ENCODE measurements around the gene MOK.

MOK gene

DNA sequence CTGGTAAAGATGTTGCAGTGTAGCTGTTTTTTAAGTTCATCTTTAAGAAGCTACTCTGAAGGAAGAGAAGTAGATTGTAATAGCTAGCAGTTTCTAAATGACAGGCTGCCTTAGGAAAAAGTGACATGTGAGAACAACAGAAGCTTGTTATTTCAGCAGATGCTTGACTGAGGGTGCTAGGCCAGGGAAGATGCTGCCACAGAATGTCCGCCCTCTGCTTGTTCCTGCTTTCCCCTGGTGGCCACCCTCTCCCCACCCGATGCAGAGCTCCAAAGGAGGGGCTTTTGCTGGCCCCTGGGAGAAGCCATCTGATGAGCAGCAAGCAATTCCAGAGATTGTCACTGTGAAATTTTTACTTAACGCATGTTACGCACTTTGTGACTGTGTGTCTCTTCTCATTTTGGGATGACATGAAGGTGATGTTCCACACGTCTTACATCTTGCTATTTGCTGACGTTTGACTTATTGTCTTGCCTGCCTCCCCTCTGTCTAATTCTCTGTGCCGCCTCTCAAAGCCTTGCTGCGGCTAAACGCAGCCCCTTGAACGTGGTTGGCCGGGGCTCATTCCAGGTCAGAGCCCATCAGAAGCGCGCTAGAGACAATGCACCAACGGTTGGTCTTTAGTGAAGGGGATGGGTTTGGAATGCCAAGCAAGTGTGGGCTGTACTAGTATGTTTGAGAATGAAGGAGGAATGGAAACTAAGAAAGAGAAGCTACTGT lies 120.5 kb downstream of the MOK start:
- no peak for DNase-seq (ENCODE audit: low read depth, low spot score)
- H3K4me3 ChIP-seq (ENCODE audit: low read depth, low read length): no peak overlapping the region
- in situ Hi-C loops (cut with HindIII; ENCODE audit: low sequenced_read_pairs): no loop called here
- TF ChIP-seq, protein P1, sequence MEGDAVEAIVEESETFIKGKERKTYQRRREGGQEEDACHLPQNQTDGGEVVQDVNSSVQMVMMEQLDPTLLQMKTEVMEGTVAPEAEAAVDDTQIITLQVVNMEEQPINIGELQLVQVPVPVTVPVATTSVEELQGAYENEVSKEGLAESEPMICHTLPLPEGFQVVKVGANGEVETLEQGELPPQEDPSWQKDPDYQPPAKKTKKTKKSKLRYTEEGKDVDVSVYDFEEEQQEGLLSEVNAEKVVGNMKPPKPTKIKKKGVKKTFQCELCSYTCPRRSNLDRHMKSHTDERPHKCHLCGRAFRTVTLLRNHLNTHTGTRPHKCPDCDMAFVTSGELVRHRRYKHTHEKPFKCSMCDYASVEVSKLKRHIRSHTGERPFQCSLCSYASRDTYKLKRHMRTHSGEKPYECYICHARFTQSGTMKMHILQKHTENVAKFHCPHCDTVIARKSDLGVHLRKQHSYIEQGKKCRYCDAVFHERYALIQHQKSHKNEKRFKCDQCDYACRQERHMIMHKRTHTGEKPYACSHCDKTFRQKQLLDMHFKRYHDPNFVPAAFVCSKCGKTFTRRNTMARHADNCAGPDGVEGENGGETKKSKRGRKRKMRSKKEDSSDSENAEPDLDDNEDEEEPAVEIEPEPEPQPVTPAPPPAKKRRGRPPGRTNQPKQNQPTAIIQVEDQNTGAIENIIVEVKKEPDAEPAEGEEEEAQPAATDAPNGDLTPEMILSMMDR (IDR thresholded peaks at IDR 0.05; ENCODE audit: low read depth, low read length): no peak

DNA sequence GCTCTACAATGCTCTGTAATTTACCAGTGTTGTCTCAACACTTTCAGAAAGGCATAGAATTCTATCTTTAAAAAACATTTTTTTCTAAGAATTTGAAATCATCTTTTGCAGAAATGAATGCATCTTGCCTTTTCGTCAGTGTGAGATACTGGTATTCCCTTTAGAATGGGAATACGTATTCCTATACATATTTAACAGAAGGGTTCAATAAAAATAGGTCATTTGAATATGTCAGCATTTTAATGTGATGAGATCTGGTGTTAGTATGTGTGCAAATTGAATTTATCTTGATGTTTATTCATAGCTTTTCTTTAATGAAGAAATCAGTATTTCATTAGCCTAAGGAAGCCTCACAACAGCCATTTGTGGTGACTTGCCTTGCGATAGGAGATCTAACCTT lies 121.1 kb downstream of the MOK start:
- H3K4me3 ChIP-seq (ENCODE audit: low read depth, low read length): no peak overlapping the region
- TF ChIP-seq, protein P1 (IDR thresholded peaks at IDR 0.05; ENCODE audit: low read depth, low read length): no peak
- in situ Hi-C loops (cut with HindIII; ENCODE audit: low sequenced_read_pairs): no loop called here
- no peak for DNase-seq (ENCODE audit: low read depth, low spot score)

DNA sequence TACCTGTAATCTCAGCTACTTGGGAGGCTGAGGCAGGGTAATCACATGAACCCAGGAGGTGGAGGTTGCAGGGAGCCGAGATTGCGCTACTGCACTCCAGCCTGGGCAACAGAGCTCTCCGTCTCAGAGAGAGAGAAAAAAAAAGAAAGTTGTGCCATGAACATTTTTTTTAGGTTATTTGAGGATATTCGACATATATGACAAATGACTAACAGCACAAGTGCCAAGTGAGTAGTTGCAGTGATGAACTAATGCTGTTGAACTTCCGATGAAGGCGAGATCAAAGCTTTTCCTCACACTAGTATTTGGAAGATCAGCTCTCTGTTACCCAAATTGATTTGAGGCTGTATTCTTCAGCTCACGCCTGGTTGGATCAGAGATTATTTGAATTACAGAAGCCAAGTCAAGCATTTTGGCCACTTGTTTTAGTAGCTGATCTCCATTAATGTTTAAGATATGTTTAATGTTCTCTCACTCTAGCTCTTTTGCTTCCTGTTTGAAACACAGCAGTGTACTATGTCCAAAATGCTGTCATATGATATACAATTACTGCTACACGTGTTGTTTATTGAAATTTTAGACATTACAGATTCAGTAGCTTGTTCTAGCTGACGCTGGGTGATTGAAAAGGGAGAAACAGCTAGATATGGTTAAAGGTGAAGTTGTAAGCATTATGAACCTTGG lies 121.9 kb downstream of the MOK start:
- TF ChIP-seq, protein P1 (IDR thresholded peaks at IDR 0.05; ENCODE audit: low read depth, low read length): no peak
- peak; percentile 20 for DNase-seq (ENCODE audit: low read depth, low spot score)
- H3K4me3 ChIP-seq (ENCODE audit: low read depth, low read length): no peak overlapping the region
- in situ Hi-C loops (cut with HindIII; ENCODE audit: low sequenced_read_pairs): no loop called here

DNA sequence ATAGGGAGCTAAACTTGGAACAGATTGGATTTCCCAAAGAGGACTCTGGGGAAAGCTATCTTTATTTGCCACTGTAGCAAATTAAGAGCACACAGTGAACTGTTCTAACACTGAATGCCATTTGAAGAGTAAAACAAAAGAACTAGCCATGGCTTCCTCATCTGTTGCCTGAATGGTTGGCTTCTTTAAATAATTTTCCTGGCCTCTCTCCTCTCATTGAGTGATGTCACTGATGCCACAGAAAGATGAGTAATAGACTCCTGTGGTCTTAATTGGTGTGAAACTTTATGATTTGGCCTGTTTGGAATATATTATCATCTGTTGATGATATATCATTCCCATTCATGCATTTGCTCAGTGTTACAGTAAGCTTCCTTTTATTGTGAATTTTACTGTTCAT lies 122.8 kb downstream of the MOK start:
- no peak overlapping the region for H3K4me3 ChIP-seq (ENCODE audit: low read depth, low read length)
- DNase-seq (ENCODE audit: low read depth, low spot score): peak; percentile 57
- TF ChIP-seq, protein P1 (IDR thresholded peaks at IDR 0.05; ENCODE audit: low read depth, low read length): no peak
- in situ Hi-C loops (cut with HindIII; ENCODE audit: low sequenced_read_pairs): no loop called here

DNA sequence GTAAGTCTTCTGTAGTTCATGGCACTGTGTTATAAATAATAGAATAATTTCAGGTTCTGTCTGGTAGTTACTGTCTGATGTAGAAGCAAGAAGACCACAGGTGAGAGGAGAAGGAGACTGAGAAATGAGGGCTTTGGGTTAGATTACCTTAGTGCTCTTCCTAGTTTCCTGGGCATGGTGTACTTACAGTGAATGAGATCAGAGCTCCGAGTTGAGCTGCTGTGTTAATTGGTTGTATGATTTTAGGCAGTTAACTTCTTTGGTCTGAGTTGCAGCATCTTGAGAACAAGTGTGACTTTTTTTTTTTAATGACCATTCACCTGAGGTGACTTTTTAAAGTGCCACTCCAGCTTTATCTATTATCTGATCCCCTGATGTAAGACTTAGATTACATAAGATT lies 123.8 kb downstream of the MOK start:
- DNase-seq (ENCODE audit: low read depth, low spot score): no peak
- TF ChIP-seq, protein P1 (IDR thresholded peaks at IDR 0.05; ENCODE audit: low read depth, low read length): no peak
- no peak overlapping the region for H3K4me3 ChIP-seq (ENCODE audit: low read depth, low read length)
- in situ Hi-C loops (cut with HindIII; ENCODE audit: low sequenced_read_pairs): no loop called here

DNA sequence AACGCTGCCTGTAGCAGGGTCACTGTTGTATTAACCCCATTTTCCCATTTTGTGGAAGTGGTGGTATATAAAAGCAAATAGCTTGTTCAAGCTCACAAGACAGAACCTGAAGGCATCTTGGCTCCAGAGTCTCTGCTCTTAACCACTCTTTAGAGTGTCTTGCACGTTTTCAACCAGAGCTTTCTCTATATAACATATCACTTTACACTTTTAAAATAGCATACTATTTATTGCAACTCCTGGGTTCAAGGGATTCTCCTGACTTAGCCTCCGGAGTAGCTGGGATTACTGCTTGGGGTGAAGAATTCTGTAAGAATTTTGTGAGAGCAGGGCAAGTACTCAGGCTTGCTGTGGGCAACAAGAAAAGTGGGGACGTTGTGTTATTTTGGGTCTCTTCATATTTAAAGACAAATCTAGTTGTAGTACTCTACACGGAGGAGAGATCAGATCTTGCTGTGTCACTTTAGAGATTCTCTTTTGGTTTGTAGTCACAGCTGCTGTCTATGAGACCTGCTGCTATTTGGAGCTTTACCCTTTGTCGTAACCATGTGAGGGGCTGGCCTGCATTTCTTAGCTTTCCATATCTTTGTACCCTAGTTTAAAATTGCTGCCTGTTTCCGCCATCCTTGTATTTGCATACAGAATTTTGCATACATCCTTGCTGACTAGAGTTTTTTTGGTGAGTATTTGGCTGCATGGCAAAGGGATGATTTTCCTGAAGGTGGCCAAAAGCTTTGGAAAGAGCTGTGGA lies 124.5 kb downstream of the MOK start:
- TF ChIP-seq, protein P1 (IDR thresholded peaks at IDR 0.05; ENCODE audit: low read depth, low read length): no peak
- no peak overlapping the region for H3K4me3 ChIP-seq (ENCODE audit: low read depth, low read length)
- in situ Hi-C loops (cut with HindIII; ENCODE audit: low sequenced_read_pairs): no loop called here
- DNase-seq (ENCODE audit: low read depth, low spot score): no peak
